Heart right ventricle (tissue), 16 donors: ENCODE data around the gene DERA. TPM values are rescaled to one million over a fixed set of nuclear protein-coding genes. Genes with fewer than 3 reads are reported as not detected.

Experiments used
- ATAC-seq, 8 donors: fragments of 200-7000 bp; cut with Tn5 transposase; one replicate each; pipeline ENCODE4 v1.9.1; 2020; ENCODE audit warnings: mild to moderate bottlenecking in 8 of 8, moderate library complexity in 8 of 8, moderate number of reproducible peaks in 1 of 8
- DNase-seq, 2 donors: peaks; one replicate each; pipeline ENCODE4 v3.0.0-alpha.2; 2020
- H3K27ac ChIP-seq, 10 donors: fragments of 200-600 bp; sonication (generic) in 2 of 10; one replicate each; pipeline versions ENCODE4 v1.5.0 to v1.8.0; 2020 to 2022; ENCODE audit warnings: mild to moderate bottlenecking in 3 of 10
- H3K27me3 ChIP-seq, 7 donors: fragments of 200-600 bp; one replicate each; pipeline ENCODE4 v1.8.0; 2021 to 2022; ENCODE audit warnings: mild to moderate bottlenecking in 2 of 7
- H3K36me3 ChIP-seq, 9 donors: fragments of 200-600 bp; sonication (generic) in 1 of 9; one replicate each; pipeline versions ENCODE4 v1.5.0 to v1.8.0; 2020 to 2022; ENCODE audit warnings: mild to moderate bottlenecking in 2 of 9
- H3K4me1 ChIP-seq, 9 donors: fragments of 200-600 bp; sonication (generic) in 1 of 9; one replicate each; pipeline versions ENCODE4 v1.5.0 to v1.8.0; 2020 to 2022; ENCODE audit warnings: mild to moderate bottlenecking in 4 of 9
- H3K4me3 ChIP-seq, 10 donors: fragments of 200-600 bp; sonication (generic) in 2 of 10; one replicate each; pipeline versions ENCODE4 v1.5.0 to v1.8.0; 2020 to 2022; ENCODE audit warnings: mild to moderate bottlenecking in 7 of 10, moderate library complexity in 2 of 10
- H3K9me3 ChIP-seq, 11 donors: fragments of 200-600 bp in 10 of 11; sonication (generic) in 2 of 11; one replicate each; pipeline versions ENCODE4 v1.5.0 to v1.8.0; 2013 to 2022; ENCODE audit warnings: mild to moderate bottlenecking in 2 of 11, control low read depth in 1 of 11, moderate library complexity in 1 of 11
- CTCF ChIP-seq, 9 donors: fragments of 200-600 bp; sonication (generic) in 2 of 9; IDR thresholded peaks; one replicate each; pipeline versions ENCODE4 v1.5.0 to v1.8.0; 2021 to 2022; ENCODE audit warnings: antibody characterized with exemption in 9 of 9, mild to moderate bottlenecking in 5 of 9, moderate library complexity in 1 of 9
- WGBS, 2 donors: extraction: QIAGEN DNeasy Blood & Tissue Kit; methylation state at CpG; one replicate each; pipeline ENCODE4 v1.1.7; 2013; ENCODE audit warnings: inconsistent platforms in 1 of 2; 5-methylcytosine and 5-hydroxymethylcytosine counted together
- intact Hi-C, 10 donors: fragments of 100-400 bp; cut with DNase I; formaldehyde crosslinking; loops; one replicate each; pipeline versions ENCODE4 v1.11.1 to v1.14.2; 2022
- polyA plus RNA-seq, 2 donors: library from polyadenylated mRNA; stranded (reverse); fragments of 200-250 nt; gene quantifications; one replicate each; pipeline ENCODE4 v1.2.3, GENCODE V29; 2013
- total RNA-seq, 10 donors: library from RNA; stranded (reverse); fragmentation: NEBNext Ultra II Directional in 3 of 10; extraction: Animal tissue kit (Norgen Biotek cat#: 25700) in 3 of 10; gene quantifications; one replicate each; pipeline versions ENCODE4 v1.2.1 to v1.2.4, GENCODE V29; 2021 to 2023
- donor health status: Arrhythmogenic right ventricular cardiomyopathy.
- donor health status: ischemic (EF 13 %, LVEDD 7.1; RV severe dilation, severe dysfunction).
- donor health status: healthy with polysubstance abuse.
- donor health status: DM: no; HTN: yes; CAD: no.
- donor health status: DM: no; HTN: no; CAD: no.
- donor health status: ischemic (EF 25% LVEDD 6.9; RV normal size, moderate dysfunction).
- donor health status: ischemic (EF 25% LVEDD 5.7; RV mildly dilated, moderate dysfunction).
- donor health status: healthy.
- donor health status: DM: yes; HTN: yes; CAD: no.
- donor health status: Ischemic cardiomyopathy.
- donor health status: ischemic (EF 35%, LVEDD 5.7; RV mildly dilated, moderate dysfunction).
- donor health status: nonischemic (EF 11% LVEDD 7.7; RV severe dilation, severe dysfunction).
- donor health status: DM: yes; HTN: yes; CAD: no.
- donor health status: PGD.
- donor health status: ischemic (EF 29% LVEDD 5.4; RV normal size, mild dysfunction).
- donor health status: nonischemic (EF 23%, LVEDD 6.1; RV moderate dilation, normal function).

Gene DERA
- total and polyA plus RNA-seq, 12 donors: 14.6 to 23.8 (median 19.2) TPM

- intact Hi-C loops: no loop called here
- TF ChIP-seq CTCF (IDR thresholded peaks at IDR 0.05): no peak
- no peaks in the 10 kb centered on the region for H3K4me1 ChIP-seq
- no peaks in the 10 kb centered on the region for H3K36me3 ChIP-seq
- H3K27me3 ChIP-seq: peaks cover 0 to under 1% (median 0%) of the 10 kb centered on the region in 7 donors
- H3K9me3 ChIP-seq: no peaks in the 10 kb centered on the region
- no peak overlapping the region for H3K27ac ChIP-seq
- H3K4me3 ChIP-seq: no peak overlapping the region
- ATAC-seq (no peak), DNase-seq (no peak)
- 93 to 98% methylated on average over 1 of the region's 1 CpG for WGBS, 2 donors
These were observed 152.6 kb downstream of the DERA start for GRCh38 chr12:16063726-16064125.

GRCh38 chr12:16070113-16070512, 159.0 kb downstream of the DERA start:
- ATAC-seq: no peak
- H3K9me3 ChIP-seq: no peaks in the 10 kb centered on the region
- no peak overlapping the region for H3K27ac ChIP-seq
- no peak for DNase-seq
- H3K36me3 ChIP-seq: no peaks in the 10 kb centered on the region
- no peak for TF ChIP-seq CTCF (IDR thresholded peaks at IDR 0.05)
- intact Hi-C loops: loop anchor here in 1 of 10 donors (10.0 kb wide), 1 partner anchor 1575 kb away; no protein-coding TSS in a partner anchor
- 58 to 70% methylated on average over 5 of the region's 5 CpGs for WGBS, 2 donors
- H3K4me1 ChIP-seq: no peaks in the 10 kb centered on the region
- H3K4me3 ChIP-seq: no peak overlapping the region
- peaks cover 0 to 6% (median 0%) of the 10 kb centered on the region in 7 donors for H3K27me3 ChIP-seq

GRCh38 chr12:16072678-16073077, 161.5 kb downstream of the DERA start:
- H3K4me1 ChIP-seq: no peaks in the 10 kb centered on the region
- no peak overlapping the region for H3K4me3 ChIP-seq
- H3K27me3 ChIP-seq: peaks cover 0 to 6% (median 0%) of the 10 kb centered on the region in 7 donors
- TF ChIP-seq CTCF (IDR thresholded peaks at IDR 0.05): no peak
- intact Hi-C loops: loop anchor here in 1 of 10 donors (10.0 kb wide), 1 partner anchor 1572 kb away; no protein-coding TSS in a partner anchor
- 80 to 86% methylated on average over 2 of the region's 2 CpGs for WGBS, 2 donors
- no peak overlapping the region for H3K27ac ChIP-seq
- ATAC-seq (no peak), DNase-seq (no peak)
- no peaks in the 10 kb centered on the region for H3K9me3 ChIP-seq
- no peaks in the 10 kb centered on the region for H3K36me3 ChIP-seq

- no peak for DNase-seq
- Histone ChIP-seq H3K27me3 (peaks cover 0 to 3% (median 0%) of the 10 kb centered on the region in 7 donors), H3K4me1 (no peaks in the 10 kb centered on the region), H3K4me3 (no peak overlapping the region), H3K36me3 (no peaks in the 10 kb centered on the region), H3K9me3 (no peaks in the 10 kb centered on the region), H3K27ac (no peak overlapping the region)
- intact Hi-C loops: loop anchor here in 1 of 10 donors (10.0 kb wide), 1 partner anchor 1570 kb away; no protein-coding TSS in a partner anchor
- WGBS, 2 donors: 81 to 82% methylated on average over 2 of the region's 2 CpGs
- no peak for ATAC-seq
- TF ChIP-seq CTCF (IDR thresholded peaks at IDR 0.05): no peak
These were observed 163.8 kb downstream of the DERA start for GRCh38 chr12:16074894-16075293.
